ENCODE data around the gene NPTN.
"Not testable (repeated sequence)": the region's sequence is repeated elsewhere in the genome, so short reads cannot be mapped to it uniquely, and the experiment has no call there.

- TF ChIP-seq CTCF (IDR thresholded peaks at IDR 0.05); EZH2phosphoT487 (IDR thresholded peaks at IDR 0.05; ENCODE audit: borderline replicate concordance, low read depth); GABPA (IDR thresholded peaks at IDR 0.05; ENCODE audit: low read depth); MXI1 (IDR thresholded peaks at IDR 0.05; ENCODE audit: low read depth, low read length): not testable (repeated sequence)
Observed at GRCh38 chr15:73577593-73577992, 55.6 kb downstream of the NPTN start.
